Progenitor cell of endocrine pancreas (in vitro differentiated cells): Measurements from ENCODE around the gene PARP8. TPM values are rescaled to one million over a fixed set of nuclear protein-coding genes. Genes with fewer than 3 reads are reported as not detected.

Experiments
- DNase-seq: peaks from one replicate; pipeline ENCODE4 v3.0.0; 2021; ENCODE audit warnings: low spot score; ENCODE audit not compliant: unreplicated experiment
- H3K27ac Mint-ChIP-seq: 2 replicates; pipeline ENCODE4 v1.8.0; 2021; ENCODE audit warnings: mild to moderate bottlenecking, moderate library complexity, mixed read lengths
- H3K27me3 Mint-ChIP-seq: 2 replicates; pipeline ENCODE4 v1.8.0; 2021; ENCODE audit warnings: mixed read lengths
- H3K36me3 Mint-ChIP-seq: 2 replicates; pipeline ENCODE4 v1.8.0; 2022; ENCODE audit warnings: mixed read lengths; ENCODE audit not compliant: insufficient read depth
- H3K4me1 Mint-ChIP-seq: 2 replicates; pipeline ENCODE4 v1.8.0; 2021; ENCODE audit warnings: low read depth, mixed read lengths
- H3K4me3 Mint-ChIP-seq: 2 replicates; pipeline ENCODE4 v1.8.0; 2021; ENCODE audit warnings: low read depth, mild to moderate bottlenecking, moderate library complexity, mixed read lengths
- H3K9me3 Mint-ChIP-seq: 2 replicates; pipeline ENCODE4 v1.8.0; 2021; ENCODE audit warnings: low read depth, mixed read lengths
- total RNA-seq: library from RNA; stranded (reverse); gene quantifications from 2 replicates; pipeline ENCODE4 v1.2.1, GENCODE V29; 2021
- TF ChIP-seq, protein P1 (sequence below): fragments of 200-600 bp; sonication (generic); IDR thresholded peaks from one replicate; pipeline ENCODE4 v1.5.0; 2021; ENCODE audit warnings: antibody characterized with exemption, mild to moderate bottlenecking; ENCODE audit not compliant: unreplicated experiment

Gene PARP8
- total RNA-seq, 1 donor from 2014 or later: 26.7 TPM

DNA sequence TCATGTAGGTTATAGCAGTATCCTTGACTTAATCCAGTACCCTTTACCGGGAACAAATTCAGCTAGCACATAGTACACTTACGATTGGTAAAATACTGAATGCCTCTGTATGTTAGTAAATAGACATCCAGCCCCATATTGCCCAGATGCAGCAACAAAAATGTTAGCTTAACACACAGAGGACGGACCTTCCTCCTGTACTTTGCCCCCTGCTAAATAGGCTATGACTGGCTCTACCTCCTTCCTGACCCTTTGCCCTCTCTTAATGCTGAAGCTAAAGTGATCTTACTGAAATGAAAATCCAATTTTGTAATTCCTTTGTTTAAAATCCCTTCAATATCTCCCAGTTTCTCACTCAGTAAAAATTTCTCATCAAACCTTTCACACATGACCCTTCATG is 183.1 kb downstream of the PARP8 start:
- TF ChIP-seq, protein P1, sequence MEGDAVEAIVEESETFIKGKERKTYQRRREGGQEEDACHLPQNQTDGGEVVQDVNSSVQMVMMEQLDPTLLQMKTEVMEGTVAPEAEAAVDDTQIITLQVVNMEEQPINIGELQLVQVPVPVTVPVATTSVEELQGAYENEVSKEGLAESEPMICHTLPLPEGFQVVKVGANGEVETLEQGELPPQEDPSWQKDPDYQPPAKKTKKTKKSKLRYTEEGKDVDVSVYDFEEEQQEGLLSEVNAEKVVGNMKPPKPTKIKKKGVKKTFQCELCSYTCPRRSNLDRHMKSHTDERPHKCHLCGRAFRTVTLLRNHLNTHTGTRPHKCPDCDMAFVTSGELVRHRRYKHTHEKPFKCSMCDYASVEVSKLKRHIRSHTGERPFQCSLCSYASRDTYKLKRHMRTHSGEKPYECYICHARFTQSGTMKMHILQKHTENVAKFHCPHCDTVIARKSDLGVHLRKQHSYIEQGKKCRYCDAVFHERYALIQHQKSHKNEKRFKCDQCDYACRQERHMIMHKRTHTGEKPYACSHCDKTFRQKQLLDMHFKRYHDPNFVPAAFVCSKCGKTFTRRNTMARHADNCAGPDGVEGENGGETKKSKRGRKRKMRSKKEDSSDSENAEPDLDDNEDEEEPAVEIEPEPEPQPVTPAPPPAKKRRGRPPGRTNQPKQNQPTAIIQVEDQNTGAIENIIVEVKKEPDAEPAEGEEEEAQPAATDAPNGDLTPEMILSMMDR: no peak
- H3K4me1 Mint-ChIP-seq: peaks cover 4% of the 10 kb centered on the region
- no peak for DNase-seq
- H3K9me3 Mint-ChIP-seq: no peaks in the 10 kb centered on the region
- H3K36me3 Mint-ChIP-seq: no peaks in the 10 kb centered on the region
- H3K27me3 Mint-ChIP-seq: no peaks in the 10 kb centered on the region
- no peak overlapping the region for H3K27ac Mint-ChIP-seq
- H3K4me3 Mint-ChIP-seq: no peak overlapping the region

GRCh38 chr5:50853151-50853550 is 186.7 kb downstream of the PARP8 start:
- H3K27me3 Mint-ChIP-seq: no peaks in the 10 kb centered on the region
- peaks cover 8% of the 10 kb centered on the region for H3K4me1 Mint-ChIP-seq
- no peaks in the 10 kb centered on the region for H3K36me3 Mint-ChIP-seq
- no peak for DNase-seq
- H3K9me3 Mint-ChIP-seq: no peaks in the 10 kb centered on the region
- H3K27ac Mint-ChIP-seq: peak overlapping the region; percentile 23
- no peak overlapping the region for H3K4me3 Mint-ChIP-seq
- TF ChIP-seq, protein P1: no peak

DNA sequence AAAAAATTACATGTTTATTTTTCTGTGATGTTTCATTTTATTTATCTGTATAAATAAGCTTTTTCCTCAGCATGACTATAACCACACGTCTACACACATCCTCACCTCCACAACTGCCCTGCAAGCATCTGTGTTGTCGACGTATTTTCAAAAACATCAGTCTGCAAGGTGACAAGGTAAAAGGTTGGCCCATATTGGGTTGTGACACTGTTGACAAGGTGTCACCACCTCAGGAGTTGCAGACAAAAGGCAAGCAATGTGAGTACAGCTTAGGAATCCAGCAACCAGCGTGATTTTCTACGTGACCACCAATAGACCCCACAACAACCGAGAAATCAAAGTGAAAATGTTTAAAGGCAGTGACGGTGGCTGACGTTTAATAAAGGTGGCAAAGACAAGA is 187.6 kb downstream of the PARP8 start:
- Mint-ChIP-seq H3K27ac (no peak overlapping the region), H3K9me3 (no peaks in the 10 kb centered on the region), H3K27me3 (no peaks in the 10 kb centered on the region), H3K36me3 (no peaks in the 10 kb centered on the region), H3K4me1 (peaks cover 8% of the 10 kb centered on the region), H3K4me3 (no peak overlapping the region)
- DNase-seq: no peak
- TF ChIP-seq, protein P1: no peak

DNA sequence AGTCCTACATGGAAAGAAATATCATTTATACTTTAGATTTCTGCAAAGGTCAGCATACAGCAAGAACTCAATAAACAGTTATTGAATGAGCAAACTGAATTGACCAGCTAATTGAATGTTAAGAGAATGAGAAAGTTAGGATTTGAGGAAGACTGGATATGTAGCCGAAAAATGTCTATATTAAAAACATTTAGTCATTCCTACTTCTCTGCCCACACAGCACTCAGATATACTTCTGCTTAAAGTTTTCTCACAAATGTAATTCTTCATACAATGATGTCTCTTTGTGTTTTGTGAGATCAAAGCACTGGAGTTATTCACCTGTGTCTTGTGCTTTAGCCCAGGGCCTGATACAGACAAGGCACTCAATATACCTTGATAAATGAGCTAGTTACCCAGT is 188.6 kb downstream of the PARP8 start:
- DNase-seq: no peak
- Mint-ChIP-seq H3K27ac (no peak overlapping the region), H3K4me1 (peaks cover 8% of the 10 kb centered on the region), H3K27me3 (no peaks in the 10 kb centered on the region), H3K4me3 (no peak overlapping the region), H3K9me3 (peaks cover 1% of the 10 kb centered on the region), H3K36me3 (no peaks in the 10 kb centered on the region)
- TF ChIP-seq, protein P1: no peak

- no peak for DNase-seq
- TF ChIP-seq, protein P1: no peak
- Mint-ChIP-seq H3K4me1 (peaks cover 8% of the 10 kb centered on the region), H3K27ac (no peak overlapping the region), H3K9me3 (peaks cover 4% of the 10 kb centered on the region), H3K27me3 (no peaks in the 10 kb centered on the region), H3K4me3 (no peak overlapping the region), H3K36me3 (no peaks in the 10 kb centered on the region)
Observed at GRCh38 chr5:50856401-50857119, 190.1 kb downstream of the PARP8 start.
